IMR-90 (cell line): ENCODE results near the gene FMN1. TPM values are rescaled to one million over a fixed set of nuclear protein-coding genes. Genes with fewer than 3 reads are reported as not detected.

Source experiments
- ATAC-seq: fragments of 200-7000 bp; cut with Tn5 transposase; 2 replicates; pipeline ENCODE4 v1.9.1; 2020; ENCODE audit warnings: low read depth, mild to moderate bottlenecking, moderate library complexity
- BruUV-seq: library from RNA; stranded (reverse); fragments of 400-500 nt; replicated peaks from 2 replicates; lab custom pipeline; 2021; lab: Mats Ljungman, UMichigan
- CTCF ChIA-PET: fragments of 300-600 bp; formaldehyde crosslinking; extraction: SDS; loops from one replicate; lab custom pipeline; 2021; ENCODE audit warnings: antibody characterized with exemption; lab: Yijun Ruan, JAX
- POLR2A ChIA-PET: fragments of 300-600 bp; sonication (Branson Sonifier 250); formaldehyde crosslinking; loops from one replicate; lab custom pipeline; 2022; ENCODE audit warnings: antibody characterized with exemption; ENCODE audit not compliant: unreplicated experiment; lab: Charles Lee
- DNase-seq: peaks from one replicate; pipeline ENCODE4 v3.0.0; 2013
- H2AFZ ChIP-seq: replicated peaks from 2 replicates; pipeline ENCODE3; 2013; ENCODE audit warnings: low read length, mild to moderate bottlenecking; ENCODE audit not compliant: poor library complexity
- H2AK5ac ChIP-seq: 2 replicates; pipeline ENCODE4 v1.6.1; 2013; ENCODE audit warnings: low read depth, low read length, inconsistent platforms
- H2AK9ac ChIP-seq: replicated peaks from 2 replicates; pipeline ENCODE3; 2013; ENCODE audit warnings: mild to moderate bottlenecking, low read depth, low read length, moderate library complexity; ENCODE audit not compliant: poor library complexity
- H2BK120ac ChIP-seq: 2 replicates; pipeline ENCODE4 v1.6.1; 2013; ENCODE audit warnings: low read depth, low read length, inconsistent platforms
- H2BK15ac ChIP-seq: 3 replicates; pipeline ENCODE4 v1.6.1; 2013; ENCODE audit warnings: low read depth, low read length, inconsistent platforms
- H2BK20ac ChIP-seq: 2 replicates; pipeline ENCODE4 v1.6.1; 2013; ENCODE audit warnings: low read depth, mild to moderate bottlenecking, inconsistent platforms, low read length, moderate library complexity
- H2BK5ac ChIP-seq: 2 replicates; pipeline ENCODE4 v1.6.1; 2013; ENCODE audit warnings: mild to moderate bottlenecking, low read depth, low read length, inconsistent platforms; ENCODE audit not compliant: poor library complexity, severe bottlenecking
- H3K14ac ChIP-seq: replicated peaks from 2 replicates; pipeline ENCODE4 v1.6.1; 2013; ENCODE audit warnings: low read depth, low read length, inconsistent platforms
- H3K18ac ChIP-seq: 2 replicates; pipeline ENCODE4 v1.6.1; 2013; ENCODE audit warnings: low read depth, low read length, control low read depth
- H3K23ac ChIP-seq: 2 replicates; pipeline ENCODE4 v1.6.1; 2013; ENCODE audit warnings: low read depth, low read length, inconsistent platforms
- H3K27ac ChIP-seq: 2 replicates; pipeline ENCODE4 v1.5.1; 2013; ENCODE audit warnings: mild to moderate bottlenecking, control low read depth, low read length; ENCODE audit not compliant: insufficient read depth
- H3K27me3 ChIP-seq: 2 replicates; pipeline ENCODE4 v1.6.1; 2013; ENCODE audit warnings: low read length; ENCODE audit not compliant: control insufficient read depth, insufficient read depth
- H3K36me3 ChIP-seq: 2 replicates; pipeline ENCODE4 v1.6.1; 2013; ENCODE audit warnings: low read length, mixed read lengths; ENCODE audit not compliant: control insufficient read depth, insufficient read depth
- H3K4ac ChIP-seq: 2 replicates; pipeline ENCODE4 v1.6.1; 2013; ENCODE audit warnings: low read depth, low read length, inconsistent platforms
- H3K4me1 ChIP-seq: 2 replicates; pipeline ENCODE4 v1.6.1; 2013; ENCODE audit warnings: low read length, mixed read lengths; ENCODE audit not compliant: control insufficient read depth, insufficient read depth
- H3K4me2 ChIP-seq: 2 replicates; pipeline ENCODE4 v1.6.1; 2013; ENCODE audit warnings: low read depth, mild to moderate bottlenecking, control low read depth, low read length, moderate library complexity
- H3K4me3 ChIP-seq: 2 replicates; pipeline ENCODE4 v1.5.1; 2013; ENCODE audit warnings: low read depth, mild to moderate bottlenecking, control low read depth, low read length, moderate library complexity; ENCODE audit not compliant: insufficient read depth
- H3K56ac ChIP-seq: 2 replicates; pipeline ENCODE4 v1.6.1; 2013; ENCODE audit warnings: low read length, inconsistent platforms; ENCODE audit not compliant: insufficient read depth; ENCODE audit errors: extremely low read depth
- H3K79me1 ChIP-seq, 2 experiments: 2 replicates each; pipeline ENCODE4 v1.6.1; 2013; ENCODE audit warnings: low read length in 2 of 2, inconsistent platforms in 1 of 2, low read depth in 1 of 2
- H3K9ac ChIP-seq: 2 replicates; pipeline ENCODE4 v1.6.1; 2013; ENCODE audit warnings: low read depth, low read length, control low read depth
- H3K9me1 ChIP-seq: 2 replicates; pipeline ENCODE4 v1.6.1; 2013; ENCODE audit warnings: low read length, inconsistent platforms; ENCODE audit not compliant: insufficient read depth
- H3K9me3 ChIP-seq: 2 replicates; pipeline ENCODE4 v1.6.1; 2013; ENCODE audit warnings: low read length; ENCODE audit not compliant: control insufficient read depth, insufficient read depth
- H4K20me1 ChIP-seq: 2 replicates; pipeline ENCODE4 v1.6.1; 2013; ENCODE audit warnings: low read length, inconsistent platforms; ENCODE audit not compliant: insufficient read depth
- H4K5ac ChIP-seq: 2 replicates; pipeline ENCODE4 v1.6.1; 2013; ENCODE audit warnings: mild to moderate bottlenecking, low read depth, low read length, control low read depth
- H4K8ac ChIP-seq, 2 experiments: 2 replicates each; pipeline ENCODE4 v1.6.1; 2013; ENCODE audit warnings: low read depth in 2 of 2, low read length in 2 of 2, control low read depth in 1 of 2, inconsistent platforms in 1 of 2
- H4K91ac ChIP-seq: 2 replicates; pipeline ENCODE4 v1.6.1; 2013; ENCODE audit warnings: low read depth, low read length, inconsistent platforms; ENCODE audit not compliant: insufficient read depth
- BHLHE40 ChIP-seq: fragments of 150-350 bp; IDR thresholded peaks from 2 replicates; pipeline ENCODE4 v1.6.1; 2016; ENCODE audit warnings: mild to moderate bottlenecking, low read depth, low read length
- CEBPB ChIP-seq: IDR thresholded peaks from 2 replicates; pipeline ENCODE4 v1.6.1; 2012; ENCODE audit warnings: low read depth, low read length, improper control_type of control experiment
- CHD1 ChIP-seq: IDR thresholded peaks from 2 replicates; pipeline ENCODE4 v1.6.1; 2012; ENCODE audit warnings: low read depth, low read length, improper control_type of control experiment
- FOS ChIP-seq: fragments of 150-350 bp; IDR thresholded peaks from 2 replicates; pipeline ENCODE4 v1.6.1; 2016; ENCODE audit warnings: low read depth, low read length
- MAFK ChIP-seq: IDR thresholded peaks from 2 replicates; pipeline ENCODE4 v1.6.1; 2012; ENCODE audit warnings: low read depth, low read length, improper control_type of control experiment
- MAZ ChIP-seq: IDR thresholded peaks from 2 replicates; pipeline ENCODE4 v1.6.1; 2012; ENCODE audit warnings: low read depth, mild to moderate bottlenecking, low read length, improper control_type of control experiment, moderate library complexity, borderline replicate concordance
- MXI1 ChIP-seq: IDR thresholded peaks from 2 replicates; pipeline ENCODE4 v1.6.1; 2012; ENCODE audit warnings: low read depth, mild to moderate bottlenecking, low read length, moderate library complexity, borderline replicate concordance
- NFE2L2 ChIP-seq: fragments of 150-350 bp; IDR thresholded peaks from 2 replicates; pipeline ENCODE4 v1.6.1; 2016; ENCODE audit warnings: low read depth, mild to moderate bottlenecking, low read length
- RAD21 ChIP-seq: IDR thresholded peaks from 2 replicates; pipeline ENCODE4 v1.6.1; 2012; ENCODE audit warnings: low read length, improper control_type of control experiment
- RFX5 ChIP-seq: IDR thresholded peaks from 2 replicates; pipeline ENCODE4 v1.8.0; 2012; ENCODE audit warnings: low read depth, mild to moderate bottlenecking, low read length, moderate library complexity
- SMC3 ChIP-seq: fragments of 150-350 bp; IDR thresholded peaks from 2 replicates; pipeline ENCODE4 v1.6.1; 2016; ENCODE audit warnings: low read depth, mild to moderate bottlenecking, antibody characterized with exemption, low read length, moderate library complexity
- WGBS, 2 experiments: methylation state at CpG; one replicate each; pipeline versions ENCODE4 v1.1.5 to v1.1.7; 2013; ENCODE audit warnings: missing lambda C conversion rate in 2 of 2; ENCODE audit not compliant: insufficient read length in 1 of 2; ENCODE audit errors: extremely low coverage in 2 of 2; 5-methylcytosine and 5-hydroxymethylcytosine counted together
- dilution Hi-C: fragments of 300-500 bp; cut with HindIII; formaldehyde crosslinking; loops from one replicate; pipeline ENCODE4 v1.14.3; 2018; ENCODE audit warnings: low sequenced_read_pairs; ENCODE audit not compliant: unreplicated experiment
- in situ Hi-C: fragments of 300-500 bp; cut with MboI; formaldehyde crosslinking; loops from 3 replicates; pipeline ENCODE4 v1.14.3; 2019; ENCODE audit warnings: low sequenced_read_pairs, inconsistent platforms, mixed read lengths
- intact Hi-C: fragments of 100-400 bp; cut with micrococcal nuclease; formaldehyde crosslinking; loops from 2 replicates; pipeline ENCODE4 v1.10.0; 2022
- polyA plus RNA-seq, 3 experiments: library from polyadenylated mRNA; depleted of rRNA; stranded (reverse); fragments of >200 nt; gene quantifications; 2 replicates each; pipeline ENCODE4 v1.2.3, GENCODE V29; 2012; ENCODE audit warnings: low replicate concordance in 1 of 3
- total RNA-seq: library from RNA; depleted of rRNA; stranded (reverse); fragments of >200 nt; gene quantifications from 2 replicates; pipeline ENCODE4 v1.2.3, GENCODE V29; 2012
- TF ChIP-seq, protein P1 (sequence below): conservative IDR thresholded peaks from 2 replicates; pipeline ENCODE4 v1.5.1; 2012; ENCODE audit warnings: mild to moderate bottlenecking, low read depth, low read length, improper control_type of control experiment
- TF ChIP-seq, protein P2 (sequence below): fragments of 150-350 bp; IDR thresholded peaks from 2 replicates; pipeline ENCODE4 v1.6.1; 2017; ENCODE audit warnings: mild to moderate bottlenecking, antibody characterized with exemption, low read length, low read depth

FMN1 gene
- total and polyA plus RNA-seq, 2 of the 4 experiments (the other 2 are of a cell fraction): 7.3 to 17.6 TPM

DNA sequence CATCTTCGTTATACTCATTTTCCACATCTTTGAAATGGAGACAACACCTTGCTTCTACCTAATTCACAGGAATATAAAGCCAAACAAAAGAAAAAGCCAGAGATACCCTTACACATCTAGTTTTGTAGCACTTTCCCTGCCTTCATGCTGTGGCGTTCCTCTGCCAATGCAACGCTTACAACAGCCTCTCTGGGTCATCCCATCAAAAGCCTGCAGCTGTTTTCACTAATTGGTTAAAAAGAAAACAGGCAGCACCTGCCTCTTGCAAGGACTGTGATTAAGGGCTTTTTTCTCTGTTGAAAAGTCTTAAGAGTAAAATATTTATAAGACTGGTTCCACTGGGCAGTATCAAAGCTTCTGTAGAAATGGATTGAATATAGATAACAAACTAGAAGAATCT lies 120.3 kb downstream of the FMN1 start:
- WGBS, 2 experiments: 75% methylated on average over 1 of the region's 3 CpGs; no CpG with 5 or more reads in 1 of the 2 experiments

More for the DNA sequence above, 120.3 kb downstream of the FMN1 start:
- ChIA-PET POLR2A (no interaction called here), CTCF (interaction anchor here (0.6 to 1.7 kb wide), 2 partner anchors 9 to 12 kb away, joined by 3 to 6 read pairs; no protein-coding TSS in a partner anchor)
- no peak for DNase-seq
- no peaks in the 10 kb centered on the region for H3K36me3 ChIP-seq
- H3K4me3 ChIP-seq: no peak overlapping the region
- H3K14ac ChIP-seq: no peak overlapping the region
- H2BK120ac ChIP-seq: no peak overlapping the region
- H3K79me1 ChIP-seq: peaks cover 9 to 49% of the 10 kb centered on the region in 2 experiments
- dilution Hi-C loops (no loop called here), in situ Hi-C loops (loop anchor here (25.0 kb wide), 1 partner anchor 613 kb away; no protein-coding TSS in a partner anchor), intact Hi-C loops (no loop called here)
- H4K8ac ChIP-seq: no peak overlapping the region
- no peak overlapping the region for H2BK15ac ChIP-seq
- no peak overlapping the region for H4K91ac ChIP-seq
- H3K56ac ChIP-seq: no peak overlapping the region
- H3K9me1 ChIP-seq: peaks cover 5% of the 10 kb centered on the region
- H3K4me2 ChIP-seq: no peak overlapping the region
- H2BK20ac ChIP-seq: no peak overlapping the region
- H2AK9ac ChIP-seq: no peak overlapping the region
- H3K4me1 ChIP-seq: peaks cover 2% of the 10 kb centered on the region
- peaks cover 31% of the 10 kb centered on the region; the same call in 1 of the 2 replicates for H4K20me1 ChIP-seq
- no peak overlapping the region for H3K9ac ChIP-seq
- no peak overlapping the region for H3K23ac ChIP-seq
- no peak overlapping the region for H2AK5ac ChIP-seq
- no peak overlapping the region for H2AFZ ChIP-seq
- H3K4ac ChIP-seq: no peak overlapping the region
- no peak overlapping the region for H3K18ac ChIP-seq
- no peak for TF ChIP-seq RAD21
- TF ChIP-seq BHLHE40: no peak
- TF ChIP-seq, protein P1, sequence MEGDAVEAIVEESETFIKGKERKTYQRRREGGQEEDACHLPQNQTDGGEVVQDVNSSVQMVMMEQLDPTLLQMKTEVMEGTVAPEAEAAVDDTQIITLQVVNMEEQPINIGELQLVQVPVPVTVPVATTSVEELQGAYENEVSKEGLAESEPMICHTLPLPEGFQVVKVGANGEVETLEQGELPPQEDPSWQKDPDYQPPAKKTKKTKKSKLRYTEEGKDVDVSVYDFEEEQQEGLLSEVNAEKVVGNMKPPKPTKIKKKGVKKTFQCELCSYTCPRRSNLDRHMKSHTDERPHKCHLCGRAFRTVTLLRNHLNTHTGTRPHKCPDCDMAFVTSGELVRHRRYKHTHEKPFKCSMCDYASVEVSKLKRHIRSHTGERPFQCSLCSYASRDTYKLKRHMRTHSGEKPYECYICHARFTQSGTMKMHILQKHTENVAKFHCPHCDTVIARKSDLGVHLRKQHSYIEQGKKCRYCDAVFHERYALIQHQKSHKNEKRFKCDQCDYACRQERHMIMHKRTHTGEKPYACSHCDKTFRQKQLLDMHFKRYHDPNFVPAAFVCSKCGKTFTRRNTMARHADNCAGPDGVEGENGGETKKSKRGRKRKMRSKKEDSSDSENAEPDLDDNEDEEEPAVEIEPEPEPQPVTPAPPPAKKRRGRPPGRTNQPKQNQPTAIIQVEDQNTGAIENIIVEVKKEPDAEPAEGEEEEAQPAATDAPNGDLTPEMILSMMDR: no peak
- TF ChIP-seq MXI1: no peak
- TF ChIP-seq MAFK: no peak
- TF ChIP-seq, protein P2, sequence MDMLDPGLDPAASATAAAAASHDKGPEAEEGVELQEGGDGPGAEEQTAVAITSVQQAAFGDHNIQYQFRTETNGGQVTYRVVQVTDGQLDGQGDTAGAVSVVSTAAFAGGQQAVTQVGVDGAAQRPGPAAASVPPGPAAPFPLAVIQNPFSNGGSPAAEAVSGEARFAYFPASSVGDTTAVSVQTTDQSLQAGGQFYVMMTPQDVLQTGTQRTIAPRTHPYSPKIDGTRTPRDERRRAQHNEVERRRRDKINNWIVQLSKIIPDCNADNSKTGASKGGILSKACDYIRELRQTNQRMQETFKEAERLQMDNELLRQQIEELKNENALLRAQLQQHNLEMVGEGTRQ: no peak
- no peak for TF ChIP-seq FOS
- TF ChIP-seq CHD1: no peak
- no peak for TF ChIP-seq RFX5
- no peak for TF ChIP-seq NFE2L2
- TF ChIP-seq SMC3: no peak
- no peak for TF ChIP-seq CEBPB
- TF ChIP-seq MAZ: no peak
- H3K27me3 ChIP-seq: no peaks in the 10 kb centered on the region
- no TSS peak for BruUV-seq
- 0 out of 2 replicates have a peak overlapping the region, but pooled peaks have one; percentile 36 for H4K5ac ChIP-seq
- H3K27ac ChIP-seq: no peak overlapping the region
- ATAC-seq: no peak
- no peaks in the 10 kb centered on the region for H3K9me3 ChIP-seq
- no peak overlapping the region for H2BK5ac ChIP-seq
